HS-27A (cell line): ENCODE data around the gene FAM136A.
"Not testable (repeated sequence)": the region's sequence is repeated elsewhere in the genome, so short reads cannot be mapped to it uniquely, and the experiment has no call there.

ENCODE experiments used
- DNase-seq: peaks from one replicate; pipeline ENCODE4 v3.0.0-alpha.2; 2012; ENCODE audit warnings: low read depth, missing footprints

FAM136A gene

DNA sequence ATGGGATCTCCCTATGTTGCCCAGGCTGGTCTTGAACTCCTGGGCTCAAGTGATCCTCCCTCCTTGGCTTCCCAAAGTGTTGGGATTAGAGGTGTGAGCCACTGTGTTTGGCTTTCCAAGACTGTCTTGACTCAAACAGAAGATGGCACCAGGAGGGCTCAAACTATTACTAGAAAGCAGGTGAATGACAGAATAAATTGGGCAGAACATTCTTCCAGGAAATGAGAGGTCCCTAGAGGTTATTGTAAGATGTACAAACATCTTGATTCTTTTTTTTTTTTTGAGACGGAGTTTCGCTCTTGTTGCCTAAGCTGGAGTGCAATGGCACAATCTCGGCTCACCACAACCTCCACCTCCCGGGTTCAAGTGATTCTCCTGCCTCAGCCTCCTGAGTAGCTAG, 4.0 kb downstream of the FAM136A start:
- not testable (repeated sequence) for DNase-seq

DNA sequence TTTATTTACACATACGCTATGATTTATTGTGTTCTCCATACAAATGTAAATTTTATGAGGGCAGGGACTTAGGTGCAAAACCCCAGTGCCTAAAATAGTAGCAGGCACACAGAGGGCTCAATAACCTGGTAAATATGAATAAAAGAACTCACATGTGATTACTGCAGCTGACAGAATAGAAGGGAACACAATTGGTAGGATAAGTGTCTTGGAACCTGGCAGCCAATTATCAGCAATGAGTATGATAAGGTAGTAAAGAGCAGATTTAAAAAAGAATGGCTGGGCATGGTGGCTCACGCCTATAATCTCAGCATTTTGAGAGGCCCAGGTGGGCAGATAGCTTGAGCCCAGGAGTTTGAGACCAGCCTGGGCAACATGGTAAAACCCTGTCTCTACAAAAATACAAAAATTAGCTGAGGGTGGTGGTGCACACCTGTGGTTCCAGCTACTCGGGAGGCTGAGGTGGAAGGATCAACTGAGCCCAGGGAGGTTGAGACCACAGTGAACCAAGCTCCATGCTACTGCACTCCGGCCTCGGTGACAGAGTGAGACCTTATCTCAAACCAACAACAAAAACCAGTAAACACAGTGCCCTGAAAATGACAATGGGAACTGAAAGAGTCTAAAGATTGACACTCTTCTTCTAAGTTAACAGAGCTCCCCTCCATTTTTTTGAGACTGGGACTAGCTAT, 18.2 kb downstream of the FAM136A start:
- no peak for DNase-seq

DNA sequence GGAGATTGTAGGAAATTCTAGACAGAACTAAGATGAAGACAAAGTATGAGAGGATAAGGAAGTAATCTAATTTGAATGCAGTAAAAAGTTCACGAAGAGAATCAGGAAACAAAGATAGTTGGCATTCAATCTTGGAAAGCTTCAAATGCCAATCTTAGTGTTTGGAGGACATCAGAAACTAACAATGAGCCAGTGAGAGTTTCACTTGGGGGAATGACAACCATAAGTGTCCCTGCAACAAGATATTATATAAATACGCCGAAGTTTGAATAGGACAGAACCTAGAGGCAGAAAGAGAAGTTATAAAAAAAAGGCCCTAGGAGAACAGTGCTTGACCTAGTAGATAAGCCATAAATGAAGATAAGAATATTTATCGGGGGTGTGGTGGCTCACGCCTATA, 19.4 kb downstream of the FAM136A start:
- no peak for DNase-seq

DNA sequence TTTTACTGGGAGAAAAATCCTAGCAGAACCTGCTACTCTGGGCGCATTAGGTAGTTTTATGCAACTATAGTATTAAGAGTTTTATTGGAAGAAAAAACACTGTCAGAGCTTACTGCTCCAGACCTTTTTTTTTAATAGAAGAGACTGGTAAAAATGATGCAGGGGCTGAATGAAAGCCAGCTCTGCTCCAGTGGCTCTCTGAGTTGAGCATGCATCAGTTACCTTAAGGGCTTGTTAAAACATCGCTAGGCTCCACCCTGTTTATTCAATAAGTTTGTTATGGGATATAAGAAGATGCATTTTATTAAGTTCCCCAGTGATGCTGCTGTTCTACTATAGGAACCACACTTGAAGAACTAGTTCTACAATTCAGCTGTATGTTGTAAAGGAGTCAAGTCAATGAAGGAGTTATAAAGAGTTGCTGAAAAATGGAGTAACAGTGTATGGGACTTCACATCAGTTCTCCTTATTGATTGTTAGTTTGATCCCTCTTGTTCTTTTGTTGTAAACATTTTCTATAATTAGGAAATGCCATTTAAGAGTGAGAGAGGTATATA, 21.5 kb downstream of the FAM136A start:
- no peak for DNase-seq

DNA sequence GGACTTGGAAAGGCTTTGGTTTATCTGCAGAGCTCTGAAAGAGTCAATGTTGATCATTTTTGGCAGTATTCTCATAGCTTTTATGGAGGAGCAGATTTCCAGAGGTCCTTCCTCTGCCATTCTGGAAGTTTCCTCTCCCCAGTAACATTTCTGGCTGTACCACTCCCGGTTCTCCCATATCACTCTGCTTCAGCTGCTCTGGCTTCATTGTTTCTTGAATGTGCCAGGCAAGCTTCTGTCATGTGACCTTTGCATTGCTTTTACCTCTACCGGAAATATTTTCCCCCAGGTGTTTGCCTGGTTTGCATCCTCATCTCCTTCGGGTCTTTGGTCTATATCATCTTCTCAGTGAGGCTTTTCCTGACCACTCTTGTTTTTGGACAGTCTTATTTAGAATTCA, 31.5 kb downstream of the FAM136A start:
- no peak for DNase-seq

DNA sequence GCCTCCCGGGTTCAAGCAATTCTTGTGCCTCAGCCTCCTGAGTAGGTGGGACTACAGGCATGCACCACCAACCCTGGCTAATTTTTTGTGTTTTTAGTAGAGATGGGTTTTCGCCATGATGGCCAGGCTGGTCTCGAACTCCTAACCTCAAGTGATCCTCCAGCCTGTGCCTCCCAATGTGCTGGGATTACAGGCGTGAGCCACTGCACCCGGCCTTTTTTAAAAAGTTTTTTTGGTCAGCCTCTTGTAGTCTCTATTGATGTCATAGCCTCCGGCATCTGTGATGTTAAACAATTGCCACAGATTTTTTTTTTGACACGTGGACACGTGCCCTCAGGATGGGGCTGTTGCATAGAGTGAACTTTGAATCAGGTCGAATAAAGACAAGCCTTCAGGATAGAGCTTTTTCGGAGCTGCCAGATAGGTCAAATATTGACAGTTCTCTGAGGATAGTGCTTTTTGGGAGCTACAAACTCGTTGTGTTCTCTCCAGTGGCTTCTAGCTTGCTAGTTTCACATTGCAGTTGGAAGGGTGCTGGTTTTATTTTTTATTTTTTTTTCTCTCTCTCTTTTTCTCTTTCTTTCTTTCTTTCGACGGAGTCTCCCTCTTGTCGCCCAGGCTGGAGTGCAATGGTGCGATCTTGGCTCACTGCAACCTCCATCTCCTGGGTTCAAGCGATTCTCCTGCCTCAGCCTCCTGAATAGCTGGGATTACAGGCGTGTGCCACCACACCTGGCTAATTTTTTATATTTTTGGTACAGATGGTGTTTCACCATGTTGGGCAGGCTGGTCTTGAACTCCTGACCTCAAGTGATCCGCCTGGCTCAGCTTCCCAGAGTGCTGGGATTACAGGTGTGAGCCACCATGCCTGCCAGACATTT, 32.2 kb downstream of the FAM136A start:
- not testable (repeated sequence) for DNase-seq

DNA sequence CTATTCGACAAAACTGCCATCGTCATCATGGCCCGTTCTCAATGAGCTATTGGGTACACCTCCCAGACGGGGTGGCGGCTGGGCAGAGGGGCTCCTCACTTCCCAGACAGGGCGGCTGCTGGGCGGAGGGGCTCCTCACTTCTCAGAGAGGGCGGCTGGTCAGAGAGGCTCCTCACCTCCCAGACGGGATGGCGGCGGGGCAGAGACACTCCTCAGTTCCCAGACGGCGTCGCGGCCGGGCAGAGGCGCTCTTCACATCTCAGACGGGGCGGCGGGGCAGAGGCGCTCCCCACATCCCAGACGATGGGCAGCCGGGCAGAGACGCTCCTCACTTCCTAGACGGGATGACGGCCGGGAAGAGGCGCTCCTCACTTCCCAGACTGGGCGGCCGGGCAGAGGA, 34.9 kb downstream of the FAM136A start:
- not testable (repeated sequence) for DNase-seq

DNA sequence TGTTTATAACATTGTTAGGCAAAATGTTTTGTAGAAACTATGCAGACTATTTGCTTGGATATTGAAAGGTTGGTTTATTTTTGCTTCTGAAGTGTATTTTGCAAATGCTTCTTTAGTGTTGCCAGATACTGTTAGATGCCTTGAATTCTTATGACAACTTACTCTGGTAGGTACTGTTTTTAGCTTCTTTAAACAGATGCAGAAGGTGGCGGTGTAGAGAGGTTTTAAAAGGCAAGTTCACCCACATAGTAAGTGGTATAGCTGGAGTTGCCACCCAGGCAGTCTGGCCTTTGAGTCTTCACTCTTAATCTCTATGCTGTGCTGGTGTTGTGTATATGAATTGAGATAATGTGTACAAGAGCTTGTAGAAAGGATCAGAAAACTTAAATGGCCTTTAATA, 40.4 kb downstream of the FAM136A start:
- no peak for DNase-seq

DNA sequence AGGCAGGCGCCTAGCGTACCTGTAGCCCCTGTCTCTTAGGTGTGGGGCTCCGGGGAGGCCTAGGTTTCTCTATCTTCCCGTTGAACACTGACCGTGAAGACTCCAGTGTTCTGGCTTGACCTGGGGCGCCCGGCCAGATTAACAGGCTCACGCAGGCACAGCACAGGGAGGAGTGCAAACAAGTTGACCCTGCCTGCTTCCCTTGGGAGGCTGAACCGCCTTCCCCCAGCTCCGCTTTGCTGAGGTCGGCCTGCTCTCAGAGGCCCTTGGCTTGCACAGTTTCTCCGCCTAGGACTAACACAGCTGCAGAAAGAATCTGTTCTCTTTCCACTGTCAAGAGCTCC, 43.4 kb downstream of the FAM136A start:
- no peak for DNase-seq

DNA sequence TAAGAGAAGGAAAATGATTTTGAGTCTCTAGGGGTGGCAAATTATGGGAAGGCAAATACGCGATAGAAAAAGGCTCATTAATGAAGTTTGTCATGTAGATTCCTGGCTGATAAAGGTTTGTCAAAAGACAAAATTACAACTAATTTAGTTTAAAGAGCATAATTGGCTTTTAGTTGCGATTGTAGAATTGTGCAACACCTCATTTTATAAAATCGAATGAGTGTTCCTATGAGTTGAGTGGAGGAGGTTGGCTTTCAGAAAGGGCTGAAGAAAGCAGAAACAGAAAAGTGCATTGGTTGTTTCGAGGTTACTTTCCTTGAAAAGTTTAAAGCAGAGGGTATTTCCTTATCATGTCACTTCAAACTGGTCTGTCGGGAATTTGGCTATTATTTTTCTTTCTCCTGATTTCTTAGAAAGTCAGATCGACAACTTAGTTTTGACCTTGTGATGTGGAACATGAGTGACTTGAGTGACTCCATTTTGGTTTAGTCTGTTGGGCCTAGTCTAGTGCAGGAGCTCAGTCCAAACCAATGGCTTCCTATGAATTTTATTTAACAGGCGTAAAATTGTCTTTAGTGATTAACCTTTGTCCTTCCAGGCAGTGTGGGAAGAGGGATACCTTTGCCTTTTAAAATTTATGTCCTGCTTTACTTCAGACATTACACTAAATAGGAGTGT, 46.1 kb downstream of the FAM136A start:
- DNase-seq, result no peak

DNA sequence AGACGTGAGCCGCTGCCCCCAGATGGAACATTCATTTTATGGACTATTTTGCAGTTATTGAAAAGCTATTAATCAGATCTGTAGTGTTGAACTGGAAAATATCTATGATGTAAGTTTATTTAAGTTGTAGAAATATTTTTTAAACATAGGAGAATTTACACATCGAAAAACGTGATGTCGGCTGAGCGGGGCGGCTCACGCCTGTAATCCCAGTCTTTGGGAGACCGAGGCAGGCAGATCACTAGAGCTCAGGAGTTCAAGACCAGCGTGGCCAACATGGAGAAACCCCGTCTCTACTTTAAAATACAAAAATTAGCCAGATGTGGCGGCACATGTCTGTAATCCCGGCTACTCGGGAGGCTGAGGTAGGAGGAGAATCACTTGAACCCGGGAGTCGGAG, 51.4 kb downstream of the FAM136A start:
- DNase-seq, result no peak

DNA sequence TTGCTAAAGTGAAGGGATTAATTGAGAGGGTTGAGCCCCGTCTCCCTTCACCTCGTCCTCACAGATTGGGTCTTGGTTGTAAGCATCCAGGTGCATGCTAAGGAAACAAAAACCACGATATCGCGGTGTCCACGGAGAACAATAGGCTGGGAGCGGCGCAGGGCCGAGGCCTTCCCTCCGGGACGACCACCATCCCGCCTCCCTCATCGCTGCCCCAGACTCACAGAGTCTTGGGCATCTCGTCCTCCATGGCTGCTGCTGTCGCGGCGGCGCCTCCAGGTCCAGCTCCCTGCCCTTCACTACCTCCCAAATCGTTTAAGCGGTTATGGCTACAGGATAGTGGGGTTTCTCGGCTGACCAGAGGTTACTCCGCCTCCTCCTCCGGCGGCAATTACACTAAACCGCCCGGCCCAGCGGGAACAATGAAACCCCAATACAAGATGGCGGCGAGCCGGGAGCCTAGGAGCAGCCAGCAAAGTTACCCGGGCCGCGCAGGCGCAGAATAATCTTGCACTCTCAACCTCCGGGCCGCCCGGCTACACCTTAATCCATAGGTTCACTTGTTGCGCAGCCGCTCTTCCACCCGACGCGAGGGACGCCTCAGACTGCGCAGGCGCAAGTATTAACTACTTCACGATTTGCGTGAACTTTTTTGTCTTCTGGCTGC, 53.6 kb downstream of the FAM136A start, which contains the start of gene TIA1:
Gene TIA1 (minus strand): TSS at position 448 of the 667 bp plus-strand sequence. CDS start 198 bp downstream, at position 250.
- peak; percentile 87 for DNase-seq

DNA sequence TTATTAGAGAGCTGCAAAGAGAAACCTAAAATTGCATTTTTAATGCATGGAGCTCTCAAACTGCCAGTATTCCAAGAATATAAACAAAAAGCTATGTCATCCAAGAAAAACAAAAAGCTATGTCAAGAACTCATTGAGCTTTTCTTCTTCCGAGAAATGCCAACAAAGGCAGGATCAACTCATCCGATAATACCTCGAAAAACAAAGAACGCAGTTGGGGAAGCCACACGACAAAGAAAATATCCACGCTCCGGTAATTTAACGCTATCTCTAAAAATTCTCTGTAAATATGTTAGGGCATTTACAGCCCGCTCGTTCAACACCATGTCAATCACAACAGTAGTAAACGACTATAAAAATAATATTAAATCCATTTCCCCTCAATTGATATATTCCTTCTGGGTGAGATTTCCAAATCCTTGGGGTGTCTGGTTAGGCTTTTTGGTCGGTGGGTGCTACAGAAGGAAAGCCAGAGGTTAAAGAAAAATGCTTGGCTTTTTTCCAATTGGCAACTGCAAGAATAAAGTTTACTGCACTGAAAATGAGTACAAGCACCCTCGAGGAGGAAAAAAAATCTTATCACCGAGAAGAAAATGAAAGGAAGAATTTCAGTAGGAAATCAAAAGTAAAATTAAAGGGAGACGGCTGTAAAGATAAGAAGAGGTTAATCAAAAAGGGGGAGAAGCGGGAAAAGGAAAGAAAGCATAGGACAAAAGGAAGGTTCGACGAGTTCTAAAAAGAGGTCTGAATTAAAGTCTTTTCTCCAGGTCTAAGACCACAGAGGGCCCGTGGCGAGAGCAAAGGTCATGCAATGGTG, 54.3 kb downstream of the FAM136A start:
- no peak for DNase-seq
